GM19193 (cell line): ENCODE results near the gene SRMS.

Experiments used
- POLR2A ChIP-seq: IDR thresholded peaks from 4 replicates; pipeline ENCODE4 v1.6.1; 2011; ENCODE audit not compliant: insufficient read depth, insufficient read length; ENCODE audit errors: extremely low read depth

The SRMS gene

GRCh38 chr20:63562461-63563224 lies 15.1 kb upstream of the SRMS start:
- TF ChIP-seq POLR2A = no peak

- no peak for TF ChIP-seq POLR2A
Measured at GRCh38 chr20:63561624-63562396, 14.3 kb upstream of the SRMS start.

- no peak for TF ChIP-seq POLR2A
Measured at GRCh38 chr20:63560856-63561609, 13.5 kb upstream of the SRMS start.

GRCh38 chr20:63560333-63560805 lies 12.8 kb upstream of the SRMS start:
- TF ChIP-seq POLR2A = no peak

- no peak for TF ChIP-seq POLR2A
Measured at GRCh38 chr20:63558804-63559484, 11.4 kb upstream of the SRMS start.

GRCh38 chr20:63557481-63557891 lies 9.9 kb upstream of the SRMS start:
- TF ChIP-seq POLR2A = no peak

- no peak for TF ChIP-seq POLR2A
Measured at GRCh38 chr20:63556873-63557478, 9.4 kb upstream of the SRMS start.

- no peak for TF ChIP-seq POLR2A
Measured at GRCh38 chr20:63555661-63556381, 8.3 kb upstream of the SRMS start.

- no peak for TF ChIP-seq POLR2A
Measured at GRCh38 chr20:63554361-63555278, 7.1 kb upstream of the SRMS start.

GRCh38 chr20:63553933-63554290 lies 6.4 kb upstream of the SRMS start, which contains the start of gene FNDC11:
Gene FNDC11, plus strand, starts transcription at chr20:63554159. Its CDS starts 1,505 bp downstream, at chr20:63555664.
- no peak for TF ChIP-seq POLR2A

GRCh38 chr20:63553251-63553932 lies 5.8 kb upstream of the SRMS start:
- peak; percentile 29 for TF ChIP-seq POLR2A
